Activated CD4-positive, alpha-beta T cell treated with anti-CD3 and anti-CD28 coated beads, Interleukin-2, amount 50 U/mL, for 1 hour (primary cell): ENCODE results near the gene EGFL7.
A peak's percentile ranks its signal among the peaks of the same experiment; 100 is the strongest.
"Not testable (repeated sequence)": the region's sequence is repeated elsewhere in the genome, so short reads cannot be mapped to it uniquely, and the experiment has no call there.

Source experiments
- DNase-seq: peaks from one replicate; pipeline ENCODE4 v3.0.0-alpha.2; 2020

The EGFL7 gene

DNA sequence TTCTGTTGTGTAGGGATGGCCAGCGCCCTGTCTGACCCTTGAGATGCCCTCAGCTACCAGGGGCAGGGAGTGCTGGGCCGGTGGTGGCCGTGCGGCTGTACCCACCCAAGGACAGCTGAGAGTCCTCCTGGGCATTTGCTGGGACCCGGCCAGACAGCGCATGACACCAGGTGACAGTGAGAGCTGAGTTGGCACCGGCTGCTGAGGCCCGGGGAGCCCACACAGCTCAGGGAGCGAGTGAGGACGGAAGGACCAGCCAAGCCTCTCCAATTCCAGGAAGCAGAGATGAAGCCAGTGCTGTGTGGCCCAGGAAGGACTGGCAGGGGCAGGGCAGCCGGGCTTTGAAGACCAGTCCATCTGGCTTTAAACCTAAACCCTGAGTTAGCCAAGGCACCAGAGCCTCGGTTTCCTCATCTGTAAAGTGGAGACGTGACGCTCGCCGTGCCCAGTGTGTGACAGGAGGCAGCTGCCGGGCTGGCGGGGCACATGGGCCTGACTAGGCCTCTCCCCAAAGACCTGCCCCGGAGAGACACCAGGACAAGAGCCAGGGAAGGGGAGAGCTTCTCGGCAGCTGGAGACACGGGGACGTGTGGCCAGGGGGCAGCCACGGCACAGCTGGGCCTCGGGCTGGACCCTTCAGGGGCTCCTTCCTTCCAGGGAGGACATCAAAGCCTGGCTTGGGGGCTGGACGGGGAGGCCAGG lies 27.5 kb downstream of the EGFL7 start:
- no peak for DNase-seq

DNA sequence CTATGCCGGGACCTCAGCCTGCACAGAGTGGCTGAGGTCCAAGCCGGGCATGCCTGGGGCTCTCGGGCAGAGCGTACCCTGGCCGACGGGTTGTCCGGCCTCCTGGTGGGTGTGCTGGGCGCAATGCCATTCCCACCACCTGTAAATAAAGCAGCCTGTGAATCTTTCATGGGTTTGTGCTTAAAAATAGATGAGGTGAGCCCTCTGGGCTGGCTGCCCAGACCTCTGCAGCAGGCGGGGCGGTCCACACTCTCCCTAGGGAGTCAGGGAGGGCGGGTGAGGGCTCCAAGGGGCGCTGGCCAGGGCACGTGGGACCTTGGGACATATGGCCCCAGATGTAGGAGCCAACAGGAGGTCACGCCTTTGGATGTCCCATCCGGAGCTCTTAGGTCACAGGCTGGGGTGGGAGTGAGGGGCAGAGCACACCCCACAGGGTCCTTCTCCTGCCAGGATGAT lies 28.1 kb downstream of the EGFL7 start:
- no peak for DNase-seq

DNA sequence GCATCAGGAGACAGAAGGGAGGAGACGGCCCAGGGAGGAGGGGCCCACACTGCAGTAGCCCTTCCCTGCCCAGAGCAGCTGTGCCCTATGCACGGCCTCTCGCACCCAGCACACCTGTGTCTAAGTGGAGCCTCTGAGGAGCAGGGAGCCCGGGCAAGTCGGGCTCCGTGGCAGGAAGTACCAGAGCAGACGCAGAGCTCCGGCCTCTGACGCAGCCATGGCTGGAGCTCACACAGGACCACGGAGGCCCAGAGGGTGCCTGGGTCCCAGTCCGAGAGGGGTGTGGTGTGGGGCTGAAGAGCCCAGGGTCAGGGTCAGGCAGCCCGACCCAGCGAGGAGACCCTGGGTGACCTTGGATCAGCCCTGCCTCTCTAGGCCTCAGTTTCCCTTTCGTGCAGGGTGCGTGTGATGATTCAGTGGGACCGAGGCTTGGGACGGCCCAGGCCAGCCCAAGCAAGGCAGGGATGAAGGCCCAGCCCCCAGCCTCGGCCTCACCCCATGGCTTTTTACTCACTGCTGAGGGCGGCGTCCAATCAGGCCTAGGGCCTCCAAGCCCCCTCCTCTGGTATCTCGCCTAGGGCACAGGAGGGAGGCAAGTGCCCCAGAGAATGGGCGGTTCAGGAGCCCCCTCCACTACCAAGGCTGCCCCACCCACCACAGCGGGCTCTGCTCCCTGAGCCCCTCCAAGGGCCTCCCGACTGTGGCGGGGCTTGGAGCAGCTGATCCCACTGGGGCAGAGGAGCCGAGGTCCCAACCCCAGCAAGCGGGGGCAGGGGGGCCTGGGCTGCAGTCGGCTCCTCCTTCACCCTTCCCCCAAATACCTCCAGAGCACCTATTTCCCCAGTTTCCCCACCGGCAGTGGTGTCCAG lies 28.8 kb downstream of the EGFL7 start:
- no peak for DNase-seq

DNA sequence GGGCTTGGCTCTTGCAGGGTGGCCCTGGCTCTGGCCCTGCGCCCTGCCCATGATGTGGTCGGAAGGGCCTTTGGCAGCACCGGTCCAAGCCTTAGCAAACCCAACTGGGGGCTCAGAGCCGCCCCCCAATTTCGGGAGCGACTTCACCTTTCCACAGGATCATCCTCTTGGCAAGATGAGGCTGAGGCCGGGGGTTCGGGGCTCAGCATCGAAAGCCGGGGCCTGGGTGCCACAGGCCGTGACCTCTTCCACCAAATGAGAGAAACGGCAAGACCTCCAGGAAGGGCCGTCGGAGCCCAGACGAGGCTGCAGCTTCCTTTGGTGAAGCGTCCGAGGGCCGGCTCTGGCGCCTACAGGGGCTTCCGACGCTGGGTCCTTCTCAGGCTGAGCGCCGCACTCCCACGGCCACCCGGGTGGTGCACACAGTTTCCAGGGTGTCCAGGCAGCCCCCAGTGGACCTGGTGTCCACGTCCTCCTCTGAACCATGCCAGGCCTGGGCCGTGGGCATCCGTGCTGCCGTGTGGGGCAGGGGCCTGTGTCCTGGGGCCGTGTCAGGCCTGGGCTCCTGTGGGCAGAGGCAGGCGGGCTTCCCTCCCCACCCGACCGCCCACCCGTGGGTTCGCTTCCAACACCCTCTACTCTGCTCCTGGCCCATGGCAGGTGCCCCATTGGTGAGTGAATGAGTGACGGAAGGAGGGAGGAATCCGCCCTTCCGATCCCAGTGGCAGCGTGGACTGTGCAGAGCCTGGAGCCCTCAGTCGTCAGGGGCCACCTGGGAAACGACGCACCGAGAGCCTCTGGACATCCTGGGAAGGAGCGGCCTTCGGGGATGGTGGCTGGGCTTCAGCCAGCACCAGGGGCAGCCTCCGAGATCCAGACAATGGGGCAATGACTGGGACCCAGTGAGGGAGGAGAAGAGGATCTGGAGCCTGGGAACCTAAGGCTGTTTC lies 29.7 kb downstream of the EGFL7 start:
- DNase-seq, result no peak

DNA sequence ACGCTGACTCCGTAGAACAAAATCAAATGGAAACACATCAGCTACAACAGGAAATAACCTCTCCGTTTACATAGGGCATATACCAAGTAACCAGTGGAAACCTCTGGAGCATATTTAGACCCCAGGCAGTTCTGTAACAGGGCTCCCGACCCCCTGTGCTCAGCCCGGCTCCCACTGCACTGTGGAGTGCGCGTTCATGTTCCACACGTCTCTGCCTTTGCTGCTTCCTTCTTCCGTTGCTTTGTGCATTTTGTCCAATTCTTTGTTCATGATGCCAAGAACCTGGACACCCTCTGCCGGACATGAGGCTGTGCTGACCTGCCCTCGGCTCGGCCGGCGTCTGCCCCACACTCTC lies 30.4 kb downstream of the EGFL7 start:
- no peak for DNase-seq

DNA sequence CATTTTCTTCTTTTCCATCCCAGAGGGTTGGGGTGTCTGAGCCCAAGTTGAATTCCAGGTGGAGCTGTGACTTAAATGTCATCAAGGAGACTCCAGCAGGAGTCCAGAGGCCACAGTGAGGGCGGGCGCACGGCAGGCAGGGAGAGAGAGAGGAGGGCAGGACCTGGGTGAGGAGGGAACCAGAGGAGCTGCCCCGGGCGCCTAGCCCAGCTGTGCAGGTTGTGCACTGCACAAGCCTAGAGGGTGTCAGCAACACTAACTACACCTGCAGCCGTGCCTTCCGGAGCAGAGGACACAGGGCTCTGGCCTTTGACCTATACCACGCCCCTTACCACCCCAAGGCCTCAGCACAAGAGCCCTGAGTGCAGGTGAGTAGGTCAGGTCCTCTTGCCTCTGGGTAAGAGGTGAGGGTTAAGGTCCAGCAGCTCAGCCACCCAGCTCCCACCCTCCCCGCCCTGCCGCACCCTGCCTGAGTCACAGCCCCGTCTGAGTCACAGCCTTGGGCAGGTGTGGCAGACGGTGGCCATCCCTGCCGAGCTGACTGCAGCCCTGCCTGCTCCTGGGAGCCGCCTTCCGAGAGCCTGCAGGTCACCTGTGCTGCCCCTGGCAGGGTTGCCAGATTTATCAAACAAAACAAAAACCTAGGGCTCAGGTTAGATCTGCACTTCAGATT lies 30.9 kb downstream of the EGFL7 start:
- DNase-seq, result no peak

DNA sequence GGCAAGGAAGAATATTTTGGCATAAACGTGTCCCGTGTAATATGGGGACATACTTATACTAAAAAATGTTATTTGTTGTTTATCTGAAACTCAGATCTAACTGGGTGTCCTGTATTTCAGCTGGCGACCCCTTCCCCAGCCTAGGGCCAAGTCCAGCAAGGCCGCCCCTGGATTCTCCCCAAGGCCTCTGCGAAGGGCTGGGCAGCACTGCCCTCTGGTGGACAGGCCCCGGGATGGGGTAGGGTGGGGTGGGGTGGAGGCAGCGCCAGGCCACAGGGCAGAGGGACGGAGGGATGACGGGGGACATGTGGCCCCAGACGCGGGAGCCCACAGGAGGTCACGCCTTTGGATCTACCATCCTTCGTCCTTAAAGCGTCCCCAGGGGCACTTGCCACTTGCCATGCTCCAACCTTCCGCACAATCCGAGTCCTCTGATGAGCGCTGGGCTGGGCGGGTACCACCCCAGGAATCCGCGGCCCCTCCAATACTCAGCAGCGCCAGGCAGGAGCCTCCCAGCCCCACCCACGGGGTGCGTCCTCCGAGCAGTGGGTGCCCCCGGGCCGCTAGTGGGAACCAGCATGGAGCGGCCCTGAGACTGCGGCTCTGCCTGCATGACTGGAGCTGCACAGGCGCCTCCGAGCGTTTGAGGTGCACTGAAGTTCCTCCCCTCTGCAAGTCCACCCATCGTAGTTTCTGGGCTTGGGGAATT lies 31.6 kb downstream of the EGFL7 start:
- DNase-seq, result no peak

DNA sequence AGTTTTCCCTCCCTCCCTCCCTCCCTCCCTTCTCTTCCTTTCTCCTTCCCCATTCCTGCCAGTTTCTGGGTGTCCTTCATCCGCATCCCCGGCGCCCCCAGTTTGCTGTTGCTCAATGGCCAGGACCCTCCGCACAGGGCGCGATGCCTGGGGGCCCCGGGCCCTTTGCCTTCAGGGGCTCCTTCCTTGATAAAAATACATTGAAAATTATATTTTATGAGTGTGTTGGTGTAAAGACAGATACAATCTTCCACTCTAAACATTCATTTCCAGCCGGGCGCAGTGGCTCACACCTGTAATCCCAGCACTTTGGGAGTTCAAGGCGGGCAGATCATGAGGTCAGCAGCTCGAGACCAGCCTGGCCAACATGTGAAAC lies 32.1 kb downstream of the EGFL7 start:
- DNase-seq, result no peak

DNA sequence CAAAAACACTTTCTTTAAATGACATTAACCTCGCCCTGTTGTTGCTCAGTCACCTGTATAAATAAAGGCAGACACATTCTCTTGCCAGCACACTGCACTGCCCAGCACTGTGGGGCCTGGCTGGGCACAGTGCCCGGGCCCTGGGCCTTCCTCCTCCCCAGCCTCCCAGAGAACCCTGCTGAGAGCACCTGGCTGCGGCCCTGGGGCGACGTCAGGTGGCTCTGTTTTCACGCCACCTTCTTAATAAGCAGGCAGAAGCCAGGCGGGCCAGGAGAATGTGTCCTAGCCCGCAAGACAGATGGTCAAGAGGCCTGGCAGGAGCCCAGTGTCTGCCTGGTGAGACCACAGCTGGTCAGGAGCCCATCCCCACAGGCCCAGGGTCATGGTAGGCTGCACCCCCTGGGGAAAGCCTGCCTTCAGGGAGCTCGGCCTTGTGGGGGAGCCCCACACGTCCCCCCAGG lies 32.7 kb downstream of the EGFL7 start:
- no peak for DNase-seq

DNA sequence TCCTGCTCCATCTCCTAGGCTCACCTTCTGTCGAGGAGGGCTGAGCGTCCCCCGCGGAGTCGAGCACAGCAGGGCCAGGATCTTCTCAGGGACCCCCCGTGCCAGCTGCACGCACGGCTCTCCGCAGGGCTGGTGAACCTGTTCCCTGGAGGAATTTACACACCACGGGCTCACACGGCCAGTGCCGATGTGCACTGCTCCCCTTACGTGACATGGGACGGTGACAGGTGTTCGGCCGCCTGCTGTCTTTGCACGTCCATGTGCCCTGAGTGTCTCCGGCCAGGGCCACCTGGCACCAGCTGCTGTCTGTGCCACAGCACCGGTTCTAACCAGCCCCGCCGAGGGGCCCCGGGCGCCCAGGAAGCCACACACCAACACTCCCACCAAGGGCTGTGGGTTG lies 33.2 kb downstream of the EGFL7 start:
- DNase-seq, result no peak

DNA sequence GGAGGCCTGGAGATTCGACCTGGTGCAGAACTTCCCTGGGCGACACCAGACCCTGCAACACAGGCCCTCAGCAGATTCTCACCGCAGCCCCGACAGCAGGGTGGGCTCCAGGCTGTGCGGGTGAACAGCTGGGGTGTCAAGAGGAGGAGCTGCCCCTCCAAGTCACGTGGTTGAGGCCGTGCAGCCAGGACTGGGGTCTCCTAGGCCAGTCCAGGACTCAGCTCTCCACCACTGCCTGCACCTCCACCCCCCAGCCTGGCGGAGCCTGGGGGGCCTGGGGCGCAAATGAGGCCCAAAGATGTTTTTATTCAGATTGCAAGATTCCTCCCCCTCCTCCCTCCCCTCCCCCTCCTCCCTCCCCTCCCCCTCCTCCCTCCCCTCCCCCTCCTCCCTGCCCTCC lies 33.8 kb downstream of the EGFL7 start:
- no peak for DNase-seq

DNA sequence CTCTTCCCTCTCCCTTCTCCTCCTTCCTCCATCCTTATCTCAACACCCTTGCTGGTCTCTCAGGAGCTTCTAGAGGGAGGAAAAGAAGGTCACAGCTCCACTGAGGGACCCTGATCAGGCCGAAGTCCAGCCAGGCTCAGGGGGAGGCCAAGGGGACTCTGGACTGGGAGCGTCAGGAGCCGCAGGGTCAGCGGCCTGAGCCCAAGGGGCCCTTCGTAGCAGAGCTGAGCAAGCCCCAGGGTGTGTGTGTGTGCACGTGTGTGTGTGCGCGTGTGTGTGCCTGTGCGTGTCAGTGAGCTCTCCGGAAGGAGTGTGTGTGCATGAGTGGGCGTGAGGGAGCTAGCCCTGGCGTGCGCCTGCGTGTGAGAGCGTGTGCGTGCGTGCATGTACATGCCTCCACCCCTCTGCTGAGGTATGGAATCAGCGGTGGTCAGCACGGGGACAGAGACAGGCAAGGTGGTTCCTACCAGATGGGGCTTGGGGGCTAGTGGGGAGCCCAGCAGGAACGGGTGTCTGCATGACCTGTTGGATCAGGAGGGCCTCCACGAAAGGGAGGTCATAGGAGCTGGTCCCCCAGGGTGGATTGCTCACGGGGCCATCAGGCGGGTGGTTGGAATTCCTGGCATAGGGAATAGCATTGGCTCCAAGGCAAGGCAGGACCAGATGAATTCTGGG lies 34.6 kb downstream of the EGFL7 start:
- no peak for DNase-seq

DNA sequence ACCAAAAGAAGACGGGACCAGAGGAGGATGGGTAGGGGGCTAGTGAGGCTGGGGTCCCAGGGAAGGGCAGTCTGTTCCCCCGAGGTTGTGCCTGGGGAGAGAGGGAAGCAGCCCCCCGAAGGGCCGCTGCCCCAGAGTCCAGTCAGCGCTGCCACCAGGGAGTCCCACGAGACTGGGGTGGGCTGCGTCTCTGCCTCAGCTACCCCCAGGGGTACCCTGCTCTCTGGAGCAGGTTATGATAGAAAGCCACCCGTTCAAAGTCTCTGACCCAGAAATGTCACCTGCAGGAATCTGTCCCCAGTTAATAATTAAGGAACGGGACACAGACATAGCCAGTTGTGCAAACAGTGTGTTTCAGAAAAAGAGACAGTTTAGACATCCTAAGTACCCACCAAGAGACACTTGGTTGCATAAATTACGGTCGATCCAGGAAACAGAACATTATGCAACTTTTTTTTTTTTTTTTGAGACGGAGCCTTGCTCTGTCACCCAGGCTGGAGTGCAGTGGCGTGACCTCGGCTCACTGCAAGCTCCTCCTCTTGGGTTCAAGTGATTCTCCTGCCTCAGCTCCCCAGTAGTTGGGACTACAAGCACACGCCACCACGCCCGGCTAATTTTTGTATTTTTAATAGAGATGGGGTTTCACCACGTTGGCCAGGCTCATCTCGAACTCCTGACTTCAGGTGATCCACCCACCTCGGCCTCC lies 35.3 kb downstream of the EGFL7 start:
- no peak for DNase-seq

DNA sequence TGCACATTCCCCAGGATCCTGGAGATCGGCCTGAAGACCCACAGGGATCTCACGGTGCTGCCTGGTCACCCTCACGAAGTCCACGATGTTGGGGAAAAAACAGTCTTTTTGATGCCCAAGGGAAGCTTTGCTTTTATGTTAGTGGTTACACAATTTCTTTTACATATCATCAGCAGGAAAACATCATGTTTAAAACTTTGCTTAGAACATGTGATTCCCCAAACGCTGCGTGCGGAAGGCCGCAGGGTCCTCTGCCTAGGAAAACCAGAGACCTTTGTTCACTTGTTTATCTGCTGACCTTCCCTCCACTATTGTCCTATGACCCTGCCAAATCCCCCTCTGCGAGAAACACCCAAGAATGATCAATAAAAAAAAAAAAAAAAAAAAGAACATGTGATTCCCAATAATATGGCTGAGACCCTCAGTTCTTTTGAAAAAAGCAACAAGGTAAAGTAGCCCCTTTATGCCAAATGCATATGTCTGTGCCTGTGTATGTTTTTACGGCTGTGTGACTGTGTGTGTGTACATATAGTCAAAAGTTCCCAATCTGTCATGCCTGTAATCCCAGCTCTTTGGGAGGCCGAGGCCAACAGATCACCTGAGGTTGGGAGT lies 36.0 kb downstream of the EGFL7 start:
- no peak for DNase-seq

DNA sequence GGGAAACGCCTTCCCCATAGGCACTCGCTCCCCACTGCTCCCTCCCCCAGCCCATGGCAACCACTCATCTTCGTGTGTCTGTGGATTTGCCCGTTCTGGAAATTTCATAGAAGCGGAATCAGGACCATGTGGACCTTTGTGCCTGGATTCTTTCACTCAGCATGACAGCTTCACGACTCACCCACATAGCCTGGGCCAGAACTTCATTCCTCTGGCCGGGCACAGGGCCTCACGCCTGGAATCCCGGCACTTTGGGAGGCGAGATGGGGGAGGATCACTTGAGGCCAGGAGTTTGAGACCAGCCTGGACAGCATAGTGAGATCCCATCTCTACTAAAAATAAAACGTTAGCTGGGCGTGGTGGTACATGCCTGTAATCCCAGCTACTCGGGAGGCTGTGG lies 37.6 kb downstream of the EGFL7 start:
- no peak for DNase-seq

DNA sequence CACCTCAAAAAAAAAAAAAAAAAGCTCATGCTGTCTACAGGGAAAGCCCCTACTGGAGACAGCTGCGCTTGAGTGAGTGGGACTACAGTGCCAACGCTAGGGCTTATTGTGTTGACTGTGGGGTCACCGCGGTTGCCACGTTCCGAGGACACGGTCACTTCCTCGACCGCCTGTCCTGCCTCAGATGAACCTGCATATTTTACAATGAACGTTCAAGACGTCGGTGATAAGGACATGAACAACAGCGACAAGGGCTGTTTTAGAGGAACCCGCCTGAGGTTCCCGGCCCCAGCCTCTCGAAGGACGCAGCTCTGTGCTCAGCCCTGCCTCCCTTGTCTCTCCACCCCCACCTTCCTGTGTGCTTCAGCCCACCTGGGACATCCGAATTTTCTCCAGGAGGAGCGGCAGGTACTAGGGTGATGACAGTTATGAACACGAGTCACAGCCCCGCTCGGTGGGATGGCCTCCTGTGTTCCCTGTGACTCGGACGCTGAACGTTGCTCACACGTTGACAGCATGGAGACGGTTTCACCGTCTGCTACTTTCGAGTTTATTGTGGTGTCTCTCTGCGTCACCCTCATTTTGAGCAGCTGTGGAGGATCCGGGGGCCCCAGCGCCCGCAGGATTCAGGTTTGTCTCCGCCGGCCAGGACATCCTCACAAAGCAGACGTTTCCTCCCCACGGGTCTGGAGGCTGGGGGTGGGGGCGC lies 38.4 kb downstream of the EGFL7 start:
- DNase-seq, result peak; percentile 49

DNA sequence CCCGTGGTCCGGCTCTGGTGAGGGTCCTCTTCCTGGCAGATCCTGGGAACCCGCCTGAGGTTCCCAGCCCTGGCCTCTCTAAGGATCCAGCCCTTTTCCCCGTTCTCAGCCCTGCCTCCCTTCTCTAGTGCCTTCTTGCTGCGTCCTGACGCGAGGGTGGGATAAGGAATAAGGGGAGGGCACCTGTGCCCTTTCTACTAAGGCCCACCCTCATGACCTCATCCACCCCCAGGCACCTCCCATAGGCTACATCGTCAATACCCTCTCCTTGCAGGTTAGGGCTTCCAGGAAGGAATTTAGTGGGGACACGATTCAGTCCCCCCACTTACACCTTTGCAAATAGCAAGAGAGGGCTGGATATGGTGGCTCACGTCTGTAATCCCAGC lies 38.9 kb downstream of the EGFL7 start:
- no peak for DNase-seq

DNA sequence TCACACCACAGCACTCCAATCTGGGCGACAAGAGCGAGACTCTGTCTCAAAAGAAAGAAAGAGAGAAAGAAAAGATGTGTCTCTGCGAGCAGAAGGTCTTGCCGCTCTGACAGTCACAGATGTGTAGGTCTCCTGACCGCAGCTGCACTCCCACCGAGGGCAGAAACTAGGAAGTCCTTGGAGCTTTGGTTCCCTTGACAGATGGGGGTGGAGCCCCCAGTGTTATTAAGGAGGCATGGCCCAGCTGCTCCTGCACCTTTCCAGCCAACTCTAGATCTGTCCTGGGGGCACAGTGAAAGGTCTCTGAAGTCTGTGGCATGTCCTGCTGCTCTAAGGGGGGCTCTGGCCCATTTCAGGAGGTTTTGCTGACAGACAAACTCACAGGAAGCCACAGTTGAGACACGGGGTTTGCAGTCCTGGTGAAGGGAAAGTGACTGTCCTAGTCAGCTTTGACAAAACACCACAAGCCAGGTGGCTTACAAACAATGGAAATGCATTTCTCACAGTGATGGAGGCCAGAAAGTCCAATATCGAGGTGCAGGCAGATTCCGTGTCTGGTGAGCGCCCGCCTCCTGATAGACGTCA lies 40.7 kb downstream of the EGFL7 start:
- DNase-seq, result no peak

DNA sequence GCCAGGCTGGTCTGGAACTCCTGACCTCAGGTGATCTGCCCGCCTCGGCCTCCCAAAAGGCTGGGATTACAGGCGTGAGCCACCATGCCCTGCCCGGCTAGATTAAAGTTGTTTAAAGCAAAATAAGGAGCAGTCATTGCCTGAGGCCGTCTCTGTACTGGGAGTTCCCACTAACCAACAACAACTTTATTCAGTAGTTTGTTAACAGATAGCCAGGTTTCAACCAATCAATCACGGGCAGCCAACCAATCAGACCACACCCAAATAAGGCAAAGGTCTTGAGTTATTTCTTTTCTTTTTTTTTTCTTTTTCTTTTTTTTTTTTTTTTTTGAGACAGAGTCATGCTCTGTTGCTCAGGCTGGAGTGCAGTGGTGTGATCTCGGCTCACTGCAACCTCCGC lies 42.0 kb downstream of the EGFL7 start:
- not testable (repeated sequence) for DNase-seq
